ENCODE measurements around the gene MAN2A1. TPM values are rescaled to one million over a fixed set of nuclear protein-coding genes. Genes with fewer than 3 reads are reported as not detected.

Gene MAN2A1
- total RNA-seq, 1 donor from 2014 or later, result 33.9 TPM

DNA sequence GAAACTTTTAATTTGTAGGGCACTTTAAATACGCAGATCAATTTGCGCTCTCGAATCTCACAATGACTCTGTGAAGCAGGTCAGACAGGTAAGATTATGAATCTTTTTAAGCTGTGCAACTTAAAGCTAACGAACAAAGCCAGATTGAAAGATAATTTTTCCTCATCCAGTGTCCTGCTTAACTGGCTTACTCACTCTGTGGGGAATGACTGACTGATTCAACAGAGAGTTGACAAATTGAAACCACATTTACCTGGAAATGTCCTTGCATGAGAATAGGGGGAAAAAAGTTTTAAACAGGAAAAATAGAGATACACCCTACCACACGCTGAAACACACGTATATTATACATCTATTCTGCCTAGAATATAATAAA, 187.9 kb downstream of the MAN2A1 start:
- intact Hi-C loops (cut with DNase I), result no loop called here
- TF ChIP-seq, protein P1, sequence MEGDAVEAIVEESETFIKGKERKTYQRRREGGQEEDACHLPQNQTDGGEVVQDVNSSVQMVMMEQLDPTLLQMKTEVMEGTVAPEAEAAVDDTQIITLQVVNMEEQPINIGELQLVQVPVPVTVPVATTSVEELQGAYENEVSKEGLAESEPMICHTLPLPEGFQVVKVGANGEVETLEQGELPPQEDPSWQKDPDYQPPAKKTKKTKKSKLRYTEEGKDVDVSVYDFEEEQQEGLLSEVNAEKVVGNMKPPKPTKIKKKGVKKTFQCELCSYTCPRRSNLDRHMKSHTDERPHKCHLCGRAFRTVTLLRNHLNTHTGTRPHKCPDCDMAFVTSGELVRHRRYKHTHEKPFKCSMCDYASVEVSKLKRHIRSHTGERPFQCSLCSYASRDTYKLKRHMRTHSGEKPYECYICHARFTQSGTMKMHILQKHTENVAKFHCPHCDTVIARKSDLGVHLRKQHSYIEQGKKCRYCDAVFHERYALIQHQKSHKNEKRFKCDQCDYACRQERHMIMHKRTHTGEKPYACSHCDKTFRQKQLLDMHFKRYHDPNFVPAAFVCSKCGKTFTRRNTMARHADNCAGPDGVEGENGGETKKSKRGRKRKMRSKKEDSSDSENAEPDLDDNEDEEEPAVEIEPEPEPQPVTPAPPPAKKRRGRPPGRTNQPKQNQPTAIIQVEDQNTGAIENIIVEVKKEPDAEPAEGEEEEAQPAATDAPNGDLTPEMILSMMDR (IDR thresholded peaks at IDR 0.05), result no peak
- TF ChIP-seq POLR2AphosphoS5 (IDR thresholded peaks at IDR 0.05; ENCODE audit: insufficient read depth in 1 of 2, low read depth in 1 of 2) (no peak), POLR2A (IDR thresholded peaks at IDR 0.05) (no peak)

DNA sequence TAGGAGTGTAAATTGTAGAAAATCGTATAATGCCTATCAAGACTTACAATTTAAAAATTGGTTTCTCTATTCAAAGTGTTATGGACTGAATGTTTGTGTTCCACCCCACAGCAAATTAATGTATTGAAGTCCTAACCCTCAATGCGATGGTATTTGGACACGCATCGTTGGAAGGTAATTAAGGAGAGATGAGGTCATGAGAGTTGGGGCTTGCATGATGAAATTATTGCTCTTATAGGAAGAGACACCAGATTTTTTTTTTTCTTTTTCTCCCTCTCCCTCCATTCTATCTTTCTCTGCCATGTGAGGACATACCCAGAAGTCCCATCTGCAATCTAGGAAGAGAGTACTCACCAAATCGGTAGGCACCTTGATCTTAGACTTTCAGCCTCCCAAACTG, 189.2 kb downstream of the MAN2A1 start:
- no peak for DNase-seq (ENCODE audit: extremely low spot score in 2 of 2)
- TF ChIP-seq POLR2AphosphoS5 (IDR thresholded peaks at IDR 0.05; ENCODE audit: insufficient read depth in 1 of 2, low read depth in 1 of 2), result no peak
- TF ChIP-seq POLR2A (IDR thresholded peaks at IDR 0.05), result no peak
- TF ChIP-seq, protein P1 (IDR thresholded peaks at IDR 0.05), result no peak
- H3K27me3 ChIP-seq, result no peaks in the 10 kb centered on the region

More for the DNA sequence above, 187.9 kb downstream of the MAN2A1 start:
- H3K9me3 ChIP-seq, result no peaks in the 10 kb centered on the region
- H3K4me1 ChIP-seq, result no peaks in the 10 kb centered on the region
- no peak overlapping the region for H3K4me3 ChIP-seq
- no peak for DNase-seq (ENCODE audit: extremely low spot score in 2 of 2)
- no peaks in the 10 kb centered on the region for H3K36me3 ChIP-seq
- no peak overlapping the region for H3K27ac ChIP-seq
- H3K27me3 ChIP-seq, result no peaks in the 10 kb centered on the region

DNA sequence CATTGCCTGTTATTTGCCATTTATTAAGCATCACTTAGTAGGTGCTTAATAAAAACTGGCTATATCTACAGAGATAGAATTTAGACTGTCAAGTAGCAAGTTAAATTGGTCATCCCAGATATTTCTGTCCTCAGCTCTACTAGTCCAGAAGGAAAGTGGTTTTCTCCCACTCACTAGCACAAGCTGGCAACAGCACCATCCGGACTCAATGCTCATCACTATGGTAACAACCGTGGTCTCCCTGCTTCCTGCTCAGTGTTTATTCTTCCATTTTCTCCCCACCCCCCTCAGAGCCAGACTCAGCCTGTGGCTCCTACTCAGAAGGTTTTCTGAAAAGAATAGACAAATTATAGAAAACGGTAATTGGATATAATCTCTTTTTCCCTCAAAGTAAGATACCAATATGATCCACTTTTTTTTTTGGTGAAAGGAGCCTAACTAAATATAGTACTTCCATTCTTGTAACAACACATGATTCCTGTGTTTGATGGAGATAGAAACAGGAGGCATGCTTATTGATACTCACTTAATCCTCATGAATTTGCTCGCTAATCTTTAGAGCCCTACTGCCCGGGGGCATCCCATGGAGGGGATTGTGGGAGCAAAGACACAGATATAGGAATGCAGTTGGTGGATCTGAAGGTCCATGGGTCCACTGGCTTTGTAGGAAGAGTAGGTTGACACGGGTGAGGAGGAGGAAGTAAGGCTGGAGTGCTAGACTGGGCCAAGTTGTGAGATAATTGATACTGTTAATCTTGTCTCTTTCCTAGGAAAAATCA, 191.4 kb downstream of the MAN2A1 start:
- intact Hi-C loops (cut with DNase I), result no loop called here
- no peak overlapping the region for H3K4me3 ChIP-seq
- H3K36me3 ChIP-seq, result no peaks in the 10 kb centered on the region
- H3K27me3 ChIP-seq, result no peaks in the 10 kb centered on the region
- TF ChIP-seq, protein P1 (IDR thresholded peaks at IDR 0.05), result no peak
- no peak for TF ChIP-seq POLR2AphosphoS5 (IDR thresholded peaks at IDR 0.05; ENCODE audit: insufficient read depth in 1 of 2, low read depth in 1 of 2)
- TF ChIP-seq POLR2A (IDR thresholded peaks at IDR 0.05), result no peak
- H3K4me1 ChIP-seq, result no peaks in the 10 kb centered on the region
- H3K9me3 ChIP-seq, result no peaks in the 10 kb centered on the region
- no peak overlapping the region for H3K27ac ChIP-seq
- no peak for DNase-seq (ENCODE audit: extremely low spot score in 2 of 2)

More for the DNA sequence above, 189.2 kb downstream of the MAN2A1 start:
- intact Hi-C loops (cut with DNase I), result no loop called here
- Histone ChIP-seq H3K4me3 (no peak overlapping the region), H3K36me3 (no peaks in the 10 kb centered on the region), H3K4me1 (no peaks in the 10 kb centered on the region), H3K9me3 (no peaks in the 10 kb centered on the region), H3K27ac (no peak overlapping the region)

DNA sequence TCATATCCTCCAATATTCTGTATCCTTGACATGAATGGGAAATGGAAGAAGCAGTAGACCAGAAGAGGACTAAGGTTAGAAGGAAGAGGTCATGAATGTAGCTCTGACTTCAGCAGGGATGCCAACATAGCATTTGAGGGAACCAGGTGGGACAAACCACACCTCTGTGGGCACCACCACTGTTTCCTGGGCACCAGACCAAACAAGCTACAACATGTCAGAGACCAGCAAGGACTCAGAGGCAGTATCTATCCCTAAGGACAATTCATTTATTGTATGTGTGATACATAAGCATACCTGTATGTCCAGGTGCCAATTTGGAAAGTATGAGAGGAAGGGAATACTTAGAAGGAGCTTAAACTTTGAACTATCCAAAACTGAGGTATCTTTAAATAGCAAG, 192.8 kb downstream of the MAN2A1 start:
- no peaks in the 10 kb centered on the region for H3K36me3 ChIP-seq
- intact Hi-C loops (cut with DNase I), result no loop called here
- H3K4me3 ChIP-seq, result no peak overlapping the region
- H3K27me3 ChIP-seq, result no peaks in the 10 kb centered on the region
- no peaks in the 10 kb centered on the region for H3K4me1 ChIP-seq
- no peak for DNase-seq (ENCODE audit: extremely low spot score in 2 of 2)
- TF ChIP-seq POLR2A (IDR thresholded peaks at IDR 0.05), result no peak
- TF ChIP-seq, protein P1 (IDR thresholded peaks at IDR 0.05), result no peak
- TF ChIP-seq POLR2AphosphoS5 (IDR thresholded peaks at IDR 0.05; ENCODE audit: insufficient read depth in 1 of 2, low read depth in 1 of 2), result no peak
- no peak overlapping the region for H3K27ac ChIP-seq
- no peaks in the 10 kb centered on the region for H3K9me3 ChIP-seq

DNA sequence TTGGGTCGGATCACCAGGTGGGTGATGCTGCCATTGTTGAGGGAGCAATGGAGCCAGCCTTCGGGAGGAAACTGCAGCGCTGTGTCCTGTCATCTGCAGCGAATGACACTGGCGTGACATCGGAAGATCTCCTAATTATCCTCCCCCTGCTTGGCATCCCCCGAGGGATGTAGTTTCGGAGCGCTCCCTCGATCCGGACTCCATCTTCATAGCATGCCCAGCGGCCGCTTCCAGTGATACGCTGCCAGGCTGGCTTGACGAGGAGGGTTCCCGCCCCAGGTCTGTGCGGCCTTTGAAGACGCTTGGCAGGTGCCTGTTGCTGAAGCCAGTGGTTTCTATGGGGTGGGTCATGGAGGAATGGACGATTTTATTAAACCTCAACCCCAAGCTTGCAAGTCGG, 194.9 kb downstream of the MAN2A1 start:
- H3K27me3 ChIP-seq, result no peaks in the 10 kb centered on the region
- intact Hi-C loops (cut with DNase I), result no loop called here
- TF ChIP-seq POLR2A (IDR thresholded peaks at IDR 0.05) (no peak), POLR2AphosphoS5 (IDR thresholded peaks at IDR 0.05; ENCODE audit: insufficient read depth in 1 of 2, low read depth in 1 of 2) (no peak)
- TF ChIP-seq, protein P1 (IDR thresholded peaks at IDR 0.05), result no peak
- H3K36me3 ChIP-seq, result no peaks in the 10 kb centered on the region
- H3K4me3 ChIP-seq, result no peak overlapping the region
- no peak overlapping the region for H3K27ac ChIP-seq
- no peak for DNase-seq (ENCODE audit: extremely low spot score in 2 of 2)
- no peaks in the 10 kb centered on the region for H3K9me3 ChIP-seq
- no peaks in the 10 kb centered on the region for H3K4me1 ChIP-seq
